HCT116 (cell line): Measurements from ENCODE around the gene MOK. TPM values are rescaled to one million over a fixed set of nuclear protein-coding genes. Genes with fewer than 3 reads are reported as not detected.

ENCODE experiments used
- ATAC-seq: fragments of 200-7000 bp; cut with Tn5 transposase; 2 replicates; pipeline ENCODE4 v1.9.1; 2020; ENCODE audit warnings: mild to moderate bottlenecking, moderate library complexity
- BruUV-seq: library from RNA; stranded (reverse); fragments of 400-500 nt; replicated peaks from 2 replicates; lab custom pipeline; 2021; lab: Mats Ljungman, UMichigan
- CTCF ChIA-PET: fragments of 300-600 bp; sonication (Branson Sonifier 250); formaldehyde crosslinking; loops from one replicate; lab custom pipeline; 2021; ENCODE audit warnings: antibody characterized with exemption; lab: Charles Lee
- POLR2A ChIA-PET: fragments of 300-600, 350-600 bp; sonication (Branson Sonifier 250); formaldehyde crosslinking; loops from one replicate; lab custom pipeline; 2021; ENCODE audit warnings: antibody characterized with exemption; lab: Charles Lee
- RAD21 ChIA-PET, 2 experiments: fragments of 300-600 bp; sonication (Branson Sonifier 250); formaldehyde crosslinking; loops; one replicate each; lab custom pipeline; 2023; ENCODE audit warnings: low total read pairs in 2 of 2; ENCODE audit not compliant: uncharacterized antibody in 2 of 2, unreplicated experiment in 2 of 2, low non-redundant PET in 1 of 2; lab: Charles Lee
- DNase-seq: peaks from one replicate; pipeline ENCODE4 v3.0.0-alpha.2; 2010; ENCODE audit warnings: low read depth, low spot score
- H2AFZ ChIP-seq: fragments of 200-600 bp; shearing (Covaris generic), sonication (generic); 2 replicates; pipeline ENCODE4 v1.6.1; 2017; ENCODE audit warnings: low read depth, mixed run types, mixed read lengths, antibody characterized with exemption, low read length; ENCODE audit not compliant: poor library complexity, severe bottlenecking
- H3K27ac ChIP-seq: 2 replicates; pipeline ENCODE4 v1.5.1; 2012; ENCODE audit warnings: low read depth, low read length
- H3K27me3 ChIP-seq: fragments of 200-600 bp; sonication (generic); 2 replicates; pipeline ENCODE4 v1.6.1; 2016; ENCODE audit warnings: mixed run types, low read length, mixed read lengths; ENCODE audit not compliant: insufficient read depth
- H3K36me3 ChIP-seq, 2 experiments: fragments of 200-500 bp in 1 of 2; fragments of 200-600 bp in 1 of 2; sonication (Bioruptor generic) in 1 of 2; sonication (generic) in 1 of 2; 2 replicates each; pipeline versions ENCODE4 v1.5.1 to v1.6.1; 2014 to 2016; ENCODE audit warnings: low read length in 2 of 2, inconsistent platforms in 1 of 2, mixed read lengths in 1 of 2, mixed run types in 1 of 2; ENCODE audit not compliant: insufficient read depth in 2 of 2, control insufficient read depth in 1 of 2
- H3K4me1 ChIP-seq, 2 experiments: fragments of 200-600 bp in 1 of 2; sonication (generic) in 1 of 2; 2 replicates each; pipeline versions ENCODE4 v1.5.1 to v1.6.1; 2012 to 2017; ENCODE audit warnings: low read length in 2 of 2, inconsistent platforms in 1 of 2, mild to moderate bottlenecking in 1 of 2, mixed read lengths in 1 of 2, mixed run types in 1 of 2, moderate library complexity in 1 of 2; ENCODE audit not compliant: insufficient read depth in 2 of 2, control insufficient read depth in 1 of 2
- H3K4me2 ChIP-seq: fragments of 200-600 bp; sonication (generic); 2 replicates; pipeline ENCODE4 v1.6.1; 2017; ENCODE audit warnings: mixed run types, low read length, mixed read lengths
- H3K4me3 ChIP-seq, 2 experiments: fragments of 200-600 bp in 1 of 2; sonication (generic) in 1 of 2; replicated peaks in 1 of 2; 2 replicates each; pipeline ENCODE4 v1.5.1; 2011 to 2016; ENCODE audit warnings: low read length in 2 of 2, control low read depth in 1 of 2, low read depth in 1 of 2, mild to moderate bottlenecking in 1 of 2, mixed read lengths in 1 of 2, mixed run types in 1 of 2
- H3K79me2 ChIP-seq: fragments of 200-600 bp; sonication (generic); 2 replicates; pipeline ENCODE4 v1.6.1; 2017; ENCODE audit warnings: mild to moderate bottlenecking, mixed run types, low read length, moderate library complexity, mixed read lengths; ENCODE audit not compliant: insufficient read depth
- H3K9ac ChIP-seq: fragments of 200-600 bp; sonication (generic); 2 replicates; pipeline ENCODE4 v1.6.1; 2016; ENCODE audit warnings: low read length, mixed read lengths
- H3K9me2 ChIP-seq: fragments of 200-600 bp; sonication (generic), shearing (Covaris generic); 2 replicates; pipeline ENCODE4 v1.6.1; 2017; ENCODE audit warnings: mixed run types, mild to moderate bottlenecking, moderate library complexity; ENCODE audit not compliant: insufficient read depth
- H3K9me3 ChIP-seq, 2 experiments: fragments of 200-500 bp in 1 of 2; fragments of 200-600 bp in 1 of 2; sonication (Bioruptor generic) in 1 of 2; sonication (generic) in 1 of 2; 2 replicates each; pipeline ENCODE4 v1.6.1; 2014 to 2017; ENCODE audit warnings: low read length in 2 of 2, mixed read lengths in 2 of 2, inconsistent platforms in 1 of 2, low read depth in 1 of 2, mild to moderate bottlenecking in 1 of 2, mixed run types in 1 of 2, moderate library complexity in 1 of 2; ENCODE audit not compliant: control insufficient read depth in 1 of 2, insufficient read depth in 1 of 2
- H4K20me1 ChIP-seq: fragments of 200-600 bp; sonication (generic), shearing (Covaris generic); 2 replicates; pipeline ENCODE4 v1.6.1; 2017; ENCODE audit warnings: mixed run types, mild to moderate bottlenecking, moderate library complexity; ENCODE audit not compliant: insufficient read depth
- CEBPB ChIP-seq: IDR thresholded peaks from 2 replicates; pipeline ENCODE4 v1.6.1; 2012; ENCODE audit warnings: low read depth
- ELF1 ChIP-seq: IDR thresholded peaks from 2 replicates; pipeline ENCODE4 v1.6.1; 2012; ENCODE audit warnings: low read depth, borderline replicate concordance
- EZH2 ChIP-seq: fragments of 200-600 bp; sonication (generic); IDR thresholded peaks from 2 replicates; pipeline ENCODE4 v1.6.1; 2017; ENCODE audit warnings: antibody characterized with exemption, mixed run types
- FOSL1 ChIP-seq: IDR thresholded peaks from 2 replicates; pipeline ENCODE4 v1.6.1; 2012; ENCODE audit warnings: low read depth
- JUND ChIP-seq: IDR thresholded peaks from 2 replicates; pipeline ENCODE4 v1.6.1; 2012
- POLR2A ChIP-seq: IDR thresholded peaks from 2 replicates; pipeline ENCODE4 v1.7.0; 2011; ENCODE audit warnings: borderline replicate concordance; ENCODE audit not compliant: insufficient read depth, insufficient read length; ENCODE audit errors: extremely low read depth
- SRF ChIP-seq: IDR thresholded peaks from 2 replicates; pipeline ENCODE4 v1.6.1; 2012; ENCODE audit warnings: low read depth
- YY1 ChIP-seq: IDR thresholded peaks from 2 replicates; pipeline ENCODE4 v1.6.1; 2011; ENCODE audit warnings: low read length, low read depth, moderate library complexity, mild to moderate bottlenecking; ENCODE audit not compliant: insufficient replicate concordance; ENCODE audit errors: extremely low read depth
- ZFX ChIP-seq: fragments of 450-650 bp; IDR thresholded peaks from 2 replicates; pipeline ENCODE4 v1.6.1; 2017
- ZNF274 ChIP-seq: fragments of 200-500 bp; sonication (Bioruptor generic); IDR thresholded peaks from 2 replicates; pipeline ENCODE4 v1.6.1; 2014; ENCODE audit warnings: mild to moderate bottlenecking, low read depth, low read length, inconsistent platforms
- intact Hi-C: fragments of 100-400 bp; cut with micrococcal nuclease; formaldehyde crosslinking; loops from 2 replicates; pipeline ENCODE4 v1.10.0; 2022
- total RNA-seq: library from RNA; stranded (reverse); gene quantifications from one replicate; pipeline ENCODE4 v1.2.1, GENCODE V29; 2021; ENCODE audit not compliant: unreplicated experiment
- TF ChIP-seq, protein P1 (sequence below): IDR thresholded peaks from 2 replicates; pipeline ENCODE4 v1.6.1; 2012; ENCODE audit warnings: low read depth
- TF ChIP-seq, protein P2 (sequence below): IDR thresholded peaks from 2 replicates; pipeline ENCODE4 v1.6.1; 2012
- TF ChIP-seq, protein P3 (sequence below): IDR thresholded peaks from 2 replicates; pipeline ENCODE4 v1.6.1; 2012

Gene MOK
- total RNA-seq, 1 experiment from 2014 or later: 9.4 TPM

GRCh38 chr14:102184316-102185035, 120.5 kb downstream of the MOK start:
- Histone ChIP-seq H3K27me3 (no peaks in the 10 kb centered on the region), H2AFZ (no peak overlapping the region), H4K20me1 (peaks cover 8% of the 10 kb centered on the region; the same call in 1 of the 2 replicates), H3K9me3 (no peaks in the 10 kb centered on the region), H3K36me3 (no peaks in the 10 kb centered on the region), H3K9me2 (no peaks in the 10 kb centered on the region), H3K4me2 (no peak overlapping the region), H3K79me2 (peaks cover 80% of the 10 kb centered on the region), H3K4me1 (peaks cover 41 to 47% of the 10 kb centered on the region in 2 experiments), H3K4me3 (no peak overlapping the region), H3K27ac (no peak overlapping the region), H3K9ac (no peak overlapping the region)
- no peak for DNase-seq
- CTCF ChIA-PET: no interaction called here
- TF ChIP-seq JUND (no peak), ELF1 (no peak), FOSL1 (no peak)
- POLR2A ChIA-PET: no interaction called here
- BruUV-seq: no TSS peak
- RAD21 ChIA-PET: no interaction called here
- no peak for ATAC-seq
- intact Hi-C loops: no loop called here

DNA sequence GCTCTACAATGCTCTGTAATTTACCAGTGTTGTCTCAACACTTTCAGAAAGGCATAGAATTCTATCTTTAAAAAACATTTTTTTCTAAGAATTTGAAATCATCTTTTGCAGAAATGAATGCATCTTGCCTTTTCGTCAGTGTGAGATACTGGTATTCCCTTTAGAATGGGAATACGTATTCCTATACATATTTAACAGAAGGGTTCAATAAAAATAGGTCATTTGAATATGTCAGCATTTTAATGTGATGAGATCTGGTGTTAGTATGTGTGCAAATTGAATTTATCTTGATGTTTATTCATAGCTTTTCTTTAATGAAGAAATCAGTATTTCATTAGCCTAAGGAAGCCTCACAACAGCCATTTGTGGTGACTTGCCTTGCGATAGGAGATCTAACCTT, 121.1 kb downstream of the MOK start:
- DNase-seq (no peak), ATAC-seq (no peak)
- peaks cover 41 to 47% of the 10 kb centered on the region in 2 experiments for H3K4me1 ChIP-seq
- BruUV-seq: no TSS peak
- H3K9ac ChIP-seq: no peak overlapping the region
- TF ChIP-seq SRF: no peak
- no peak for TF ChIP-seq ZNF274
- no peak for TF ChIP-seq EZH2
- TF ChIP-seq, protein P1, sequence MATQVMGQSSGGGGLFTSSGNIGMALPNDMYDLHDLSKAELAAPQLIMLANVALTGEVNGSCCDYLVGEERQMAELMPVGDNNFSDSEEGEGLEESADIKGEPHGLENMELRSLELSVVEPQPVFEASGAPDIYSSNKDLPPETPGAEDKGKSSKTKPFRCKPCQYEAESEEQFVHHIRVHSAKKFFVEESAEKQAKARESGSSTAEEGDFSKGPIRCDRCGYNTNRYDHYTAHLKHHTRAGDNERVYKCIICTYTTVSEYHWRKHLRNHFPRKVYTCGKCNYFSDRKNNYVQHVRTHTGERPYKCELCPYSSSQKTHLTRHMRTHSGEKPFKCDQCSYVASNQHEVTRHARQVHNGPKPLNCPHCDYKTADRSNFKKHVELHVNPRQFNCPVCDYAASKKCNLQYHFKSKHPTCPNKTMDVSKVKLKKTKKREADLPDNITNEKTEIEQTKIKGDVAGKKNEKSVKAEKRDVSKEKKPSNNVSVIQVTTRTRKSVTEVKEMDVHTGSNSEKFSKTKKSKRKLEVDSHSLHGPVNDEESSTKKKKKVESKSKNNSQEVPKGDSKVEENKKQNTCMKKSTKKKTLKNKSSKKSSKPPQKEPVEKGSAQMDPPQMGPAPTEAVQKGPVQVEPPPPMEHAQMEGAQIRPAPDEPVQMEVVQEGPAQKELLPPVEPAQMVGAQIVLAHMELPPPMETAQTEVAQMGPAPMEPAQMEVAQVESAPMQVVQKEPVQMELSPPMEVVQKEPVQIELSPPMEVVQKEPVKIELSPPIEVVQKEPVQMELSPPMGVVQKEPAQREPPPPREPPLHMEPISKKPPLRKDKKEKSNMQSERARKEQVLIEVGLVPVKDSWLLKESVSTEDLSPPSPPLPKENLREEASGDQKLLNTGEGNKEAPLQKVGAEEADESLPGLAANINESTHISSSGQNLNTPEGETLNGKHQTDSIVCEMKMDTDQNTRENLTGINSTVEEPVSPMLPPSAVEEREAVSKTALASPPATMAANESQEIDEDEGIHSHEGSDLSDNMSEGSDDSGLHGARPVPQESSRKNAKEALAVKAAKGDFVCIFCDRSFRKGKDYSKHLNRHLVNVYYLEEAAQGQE: no peak
- no peak for TF ChIP-seq CEBPB
- TF ChIP-seq YY1: no peak
- no peak for TF ChIP-seq ZFX
- TF ChIP-seq, protein P2, sequence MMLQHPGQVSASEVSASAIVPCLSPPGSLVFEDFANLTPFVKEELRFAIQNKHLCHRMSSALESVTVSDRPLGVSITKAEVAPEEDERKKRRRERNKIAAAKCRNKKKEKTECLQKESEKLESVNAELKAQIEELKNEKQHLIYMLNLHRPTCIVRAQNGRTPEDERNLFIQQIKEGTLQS: no peak
- TF ChIP-seq, protein P3, sequence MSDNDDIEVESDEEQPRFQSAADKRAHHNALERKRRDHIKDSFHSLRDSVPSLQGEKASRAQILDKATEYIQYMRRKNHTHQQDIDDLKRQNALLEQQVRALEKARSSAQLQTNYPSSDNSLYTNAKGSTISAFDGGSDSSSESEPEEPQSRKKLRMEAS: no peak
- no peak for TF ChIP-seq POLR2A
- H3K9me3 ChIP-seq: no peaks in the 10 kb centered on the region
- POLR2A ChIA-PET: no interaction called here
- H3K9me2 ChIP-seq: no peaks in the 10 kb centered on the region
- RAD21 ChIA-PET: no interaction called here
- H3K4me2 ChIP-seq: no peak overlapping the region
- CTCF ChIA-PET: no interaction called here
- peaks cover 78% of the 10 kb centered on the region for H3K79me2 ChIP-seq
- no peak overlapping the region for H3K27ac ChIP-seq
- no peak overlapping the region for H2AFZ ChIP-seq
- peaks cover 8% of the 10 kb centered on the region; the same call in 1 of the 2 replicates for H4K20me1 ChIP-seq
- intact Hi-C loops: no loop called here
- H3K36me3 ChIP-seq: no peaks in the 10 kb centered on the region
- H3K27me3 ChIP-seq: no peaks in the 10 kb centered on the region
- H3K4me3 ChIP-seq: no peak overlapping the region
